ENCODE data around the gene NACAD. TPM values are rescaled to one million over a fixed set of nuclear protein-coding genes. Genes with fewer than 3 reads are reported as not detected.

Gene NACAD
- total RNA-seq, 1 donor from 2014 or later: 0.33 TPM

- no peak overlapping the region for H3K27ac Mint-ChIP-seq
- no peaks in the 10 kb centered on the region for H3K9me3 Mint-ChIP-seq
- DNase-seq (no peak), ATAC-seq (ENCODE audit: low read depth) (no peak)
- TF ChIP-seq CTCF (IDR thresholded peaks at IDR 0.05): no peak
- H3K27me3 Mint-ChIP-seq: no peaks in the 10 kb centered on the region
- H3K4me1 Mint-ChIP-seq: peaks cover 4% of the 10 kb centered on the region
- POLR2A ChIA-PET: no interaction called here
- H3K4me3 Mint-ChIP-seq: no peak overlapping the region
- intact Hi-C loops (cut with micrococcal nuclease): no loop called here
- CTCF ChIA-PET: no interaction called here
- H3K36me3 Mint-ChIP-seq (ENCODE audit: low read depth): no peaks in the 10 kb centered on the region
These were observed 44.0 kb upstream of the NACAD start for GRCh38 chr7:45132708-45133320.

- peaks cover 4% of the 10 kb centered on the region for H3K4me1 Mint-ChIP-seq
- intact Hi-C loops (cut with micrococcal nuclease): no loop called here
- no peaks in the 10 kb centered on the region for H3K27me3 Mint-ChIP-seq
- H3K36me3 Mint-ChIP-seq (ENCODE audit: low read depth): no peaks in the 10 kb centered on the region
- no peak for DNase-seq
- no peak overlapping the region for H3K27ac Mint-ChIP-seq
- ATAC-seq (ENCODE audit: low read depth): no peak
- H3K9me3 Mint-ChIP-seq: no peaks in the 10 kb centered on the region
- H3K4me3 Mint-ChIP-seq: no peak overlapping the region
- CTCF ChIA-PET: no interaction called here
- POLR2A ChIA-PET: no interaction called here
- no peak for TF ChIP-seq CTCF (IDR thresholded peaks at IDR 0.05)
These were observed 43.1 kb upstream of the NACAD start for GRCh38 chr7:45131891-45132290.

- ATAC-seq (ENCODE audit: low read depth) (no peak), DNase-seq (no peak)
- H3K27me3 Mint-ChIP-seq: no peaks in the 10 kb centered on the region
- H3K4me3 Mint-ChIP-seq: no peak overlapping the region
- no peak for TF ChIP-seq CTCF (IDR thresholded peaks at IDR 0.05)
- H3K27ac Mint-ChIP-seq: no peak overlapping the region
- ChIA-PET POLR2A (interaction anchor here (0.6 kb wide), 1 partner anchor 25 kb away, joined by 3 read pairs; no protein-coding TSS in a partner anchor), CTCF (no interaction called here)
- intact Hi-C loops (cut with micrococcal nuclease): no loop called here
- no peaks in the 10 kb centered on the region for H3K9me3 Mint-ChIP-seq
- peaks cover under 1% of the 10 kb centered on the region for H3K4me1 Mint-ChIP-seq
- H3K36me3 Mint-ChIP-seq (ENCODE audit: low read depth): no peaks in the 10 kb centered on the region
These were observed 42.1 kb upstream of the NACAD start for GRCh38 chr7:45130910-45131309.

GRCh38 chr7:45129906-45130305, 41.1 kb upstream of the NACAD start:
- intact Hi-C loops (cut with micrococcal nuclease): no loop called here
- no peak overlapping the region for H3K4me3 Mint-ChIP-seq
- no peaks in the 10 kb centered on the region for H3K36me3 Mint-ChIP-seq (ENCODE audit: low read depth)
- H3K27me3 Mint-ChIP-seq: no peaks in the 10 kb centered on the region
- H3K4me1 Mint-ChIP-seq: no peaks in the 10 kb centered on the region
- ATAC-seq (ENCODE audit: low read depth) (no peak), DNase-seq (no peak)
- TF ChIP-seq CTCF (IDR thresholded peaks at IDR 0.05): no peak
- POLR2A ChIA-PET: no interaction called here
- CTCF ChIA-PET: no interaction called here
- H3K27ac Mint-ChIP-seq: no peak overlapping the region
- no peaks in the 10 kb centered on the region for H3K9me3 Mint-ChIP-seq

- Mint-ChIP-seq H3K36me3 (ENCODE audit: low read depth) (no peaks in the 10 kb centered on the region), H3K27me3 (no peaks in the 10 kb centered on the region), H3K4me3 (no peak overlapping the region), H3K4me1 (no peaks in the 10 kb centered on the region), H3K9me3 (no peaks in the 10 kb centered on the region), H3K27ac (no peak overlapping the region)
- intact Hi-C loops (cut with micrococcal nuclease): no loop called here
- no peak for TF ChIP-seq CTCF (IDR thresholded peaks at IDR 0.05)
- CTCF ChIA-PET: no interaction called here
- DNase-seq: no peak
- ATAC-seq (ENCODE audit: low read depth): no peak
- POLR2A ChIA-PET: no interaction called here
These were observed 40.5 kb upstream of the NACAD start for GRCh38 chr7:45129181-45129800.
